Endothelial cell of umbilical vein (primary cell): ENCODE data around the gene RHCE. TPM values are rescaled to one million over a fixed set of nuclear protein-coding genes. Genes with fewer than 3 reads are reported as not detected.

ENCODE experiments used
- BruUV-seq: library from RNA; stranded (reverse); fragments of 400-500 nt; replicated peaks from 2 replicates; lab custom pipeline; 2021; lab: Mats Ljungman, UMichigan
- CTCF ChIA-PET: fragments of 300-600, 350-600 bp; sonication (Branson Sonifier 250); formaldehyde crosslinking; loops from one replicate; lab custom pipeline; 2021; ENCODE audit warnings: antibody characterized with exemption, inconsistent platforms; lab: Charles Lee
- POLR2A ChIA-PET: fragments of 300-600, 350-600 bp; sonication (Branson Sonifier 250); formaldehyde crosslinking; loops from one replicate; lab custom pipeline; 2021; ENCODE audit warnings: antibody characterized with exemption, inconsistent platforms; lab: Charles Lee
- DNase-seq: peaks from one replicate; pipeline ENCODE4 v3.0.0-alpha.2; 2011; ENCODE audit warnings: low read depth, low spot score
- FAIRE-seq: peaks from 2 replicates; lab custom pipeline; 2011; peaks lifted over from hg19 to GRCh38; lab: Jason Lieb, UNC
- H2AFZ ChIP-seq: 2 replicates; pipeline ENCODE4 v1.6.0; 2012; ENCODE audit warnings: low read depth, low read length, control low read depth, inconsistent platforms
- H3K27ac ChIP-seq: 2 replicates; pipeline ENCODE4 v1.5.1; 2011; ENCODE audit warnings: low read depth, mild to moderate bottlenecking, control low read depth, low read length, moderate library complexity; ENCODE audit not compliant: insufficient read depth
- H3K27me3 ChIP-seq, 2 experiments: 2 replicates each; pipeline versions ENCODE4 v1.6.0 to v1.6.1; 2011; ENCODE audit warnings: low read length in 2 of 2, mixed read lengths in 1 of 2; ENCODE audit not compliant: control insufficient read depth in 2 of 2, insufficient read depth in 2 of 2
- H3K36me3 ChIP-seq, 2 experiments: 2 replicates in 1 of 2; 3 replicates in 1 of 2; pipeline ENCODE4 v1.5.1; 2011; ENCODE audit warnings: low read length in 2 of 2, mild to moderate bottlenecking in 1 of 2, moderate library complexity in 1 of 2; ENCODE audit not compliant: control insufficient read depth in 2 of 2, insufficient read depth in 2 of 2; ENCODE audit errors: extremely low read depth in 1 of 2
- H3K4me1 ChIP-seq: 3 replicates; pipeline ENCODE4 v1.5.1; 2011; ENCODE audit warnings: mild to moderate bottlenecking, low read length; ENCODE audit not compliant: control insufficient read depth, insufficient read depth; ENCODE audit errors: extremely low read depth
- H3K4me2 ChIP-seq: 2 replicates; pipeline ENCODE4 v1.6.1; 2011; ENCODE audit warnings: low read length, control low read depth, mixed read lengths; ENCODE audit not compliant: insufficient read depth
- H3K4me3 ChIP-seq, 3 experiments: fragments of 200-600 bp in 1 of 3; sonication (generic), shearing (Covaris generic) in 1 of 3; replicated peaks in 1 of 3; 2 replicates each; pipeline ENCODE4 v1.5.1; 2011 to 2016; ENCODE audit warnings: control low read depth in 3 of 3, low read length in 3 of 3, mild to moderate bottlenecking in 2 of 3, inconsistent platforms in 1 of 3, low read depth in 1 of 3, moderate library complexity in 1 of 3; ENCODE audit not compliant: insufficient read depth in 1 of 3
- H3K79me2 ChIP-seq: 2 replicates; pipeline ENCODE4 v1.6.0; 2012; ENCODE audit warnings: low read length, inconsistent platforms; ENCODE audit not compliant: control insufficient read depth, insufficient read depth
- H3K9ac ChIP-seq: replicated peaks from 2 replicates; pipeline ENCODE3; 2011; ENCODE audit warnings: low read length, control low read depth; ENCODE audit not compliant: insufficient read depth; ENCODE audit errors: extremely low read depth
- H3K9me1 ChIP-seq: replicated peaks from 3 replicates; pipeline ENCODE4 v1.6.0; 2011; ENCODE audit warnings: mild to moderate bottlenecking, low read length; ENCODE audit not compliant: control insufficient read depth, insufficient read depth; ENCODE audit errors: extremely low read depth
- H3K9me3 ChIP-seq: replicated peaks from 2 replicates; pipeline ENCODE4 v1.5.1; 2012; ENCODE audit warnings: low read length, inconsistent platforms; ENCODE audit not compliant: control insufficient read depth, insufficient read depth
- H4K20me1 ChIP-seq: replicated peaks from 2 replicates; pipeline ENCODE3; 2011; ENCODE audit warnings: mild to moderate bottlenecking, low read length; ENCODE audit not compliant: control insufficient read depth, insufficient read depth; ENCODE audit errors: extremely low read depth
- EZH2 ChIP-seq: IDR thresholded peaks from 2 replicates; pipeline ENCODE4 v1.6.1; 2012; ENCODE audit warnings: borderline replicate concordance, low read depth, mild to moderate bottlenecking, moderate library complexity, low read length, inconsistent platforms; ENCODE audit not compliant: severe bottlenecking
- FOS ChIP-seq: IDR thresholded peaks from 2 replicates; pipeline ENCODE4 v1.6.1; 2011; ENCODE audit warnings: mild to moderate bottlenecking, low read length, moderate library complexity, borderline replicate concordance; ENCODE audit not compliant: insufficient read depth
- GATA2 ChIP-seq: IDR thresholded peaks from 2 replicates; pipeline ENCODE4 v1.7.0; 2011; ENCODE audit warnings: low read depth, mild to moderate bottlenecking, moderate library complexity, mixed read lengths, low read length; ENCODE audit not compliant: insufficient read length, insufficient read depth
- JUN ChIP-seq: IDR thresholded peaks from 2 replicates; pipeline ENCODE4 v1.6.1; 2011; ENCODE audit warnings: borderline replicate concordance, low read depth; ENCODE audit not compliant: insufficient read length, insufficient read depth
- MYC ChIP-seq: IDR thresholded peaks from one replicate; pipeline ENCODE4 v1.6.1; 2011; ENCODE audit warnings: mild to moderate bottlenecking, low read depth, low read length
- POLR2A ChIP-seq: IDR thresholded peaks from 2 replicates; pipeline ENCODE4 v1.6.1; 2012; ENCODE audit warnings: low read depth, mild to moderate bottlenecking, control low read depth, low read length
- POLR2AphosphoS5 ChIP-seq: IDR thresholded peaks from 2 replicates; pipeline ENCODE4 v1.6.1; 2012; ENCODE audit warnings: low read depth, mild to moderate bottlenecking, control low read depth, low read length, moderate library complexity; ENCODE audit not compliant: insufficient read depth
- dilution Hi-C: fragments of 300-500 bp; cut with MboI; formaldehyde crosslinking; loops from one replicate; pipeline ENCODE4 v1.15.0; 2019; ENCODE audit warnings: low sequenced_read_pairs; ENCODE audit not compliant: extremely low pct_ligation_motif_present
- intact Hi-C: fragments of 100-400 bp; cut with micrococcal nuclease; formaldehyde crosslinking; loops from one replicate; pipeline ENCODE4 v1.10.0; 2022
- polyA plus RNA-seq, 4 experiments: library from polyadenylated mRNA; depleted of rRNA in 3 of 4; stranded (reverse) in 3 of 4; unstranded in 1 of 4; fragments of >200 nt; gene quantifications; 2 replicates each; pipeline versions ENCODE4 v1.2.1 to v1.2.3, GENCODE V29; 2011 to 2012; ENCODE audit warnings: missing spikeins in 1 of 4
- total RNA-seq: library from RNA; stranded (reverse); gene quantifications from 2 replicates; pipeline ENCODE4 v1.2.3, GENCODE V29; 2021
- TF ChIP-seq, protein P1 (sequence below): IDR thresholded peaks from 2 replicates; pipeline ENCODE4 v1.6.1; 2011; ENCODE audit not compliant: insufficient read depth, insufficient read length
- TF ChIP-seq, protein P2 (sequence below), 2 donors: IDR thresholded peaks; 1 replicate in 1 of 2; 2 replicates in 1 of 2; pipeline ENCODE4 v1.5.1; 2011; ENCODE audit warnings: low read length in 2 of 2, mild to moderate bottlenecking in 2 of 2, moderate library complexity in 2 of 2, control low read depth in 1 of 2, inconsistent platforms in 1 of 2, low read depth in 1 of 2; ENCODE audit not compliant: insufficient read depth in 1 of 2; ENCODE audit errors: extremely low read depth in 1 of 2

RHCE gene
- total and polyA plus RNA-seq, 2 donors (not counting 3 experiments of a cell fraction or from before 2014, with no cell fraction given): 0.07 TPM; not detected in 1

DNA sequence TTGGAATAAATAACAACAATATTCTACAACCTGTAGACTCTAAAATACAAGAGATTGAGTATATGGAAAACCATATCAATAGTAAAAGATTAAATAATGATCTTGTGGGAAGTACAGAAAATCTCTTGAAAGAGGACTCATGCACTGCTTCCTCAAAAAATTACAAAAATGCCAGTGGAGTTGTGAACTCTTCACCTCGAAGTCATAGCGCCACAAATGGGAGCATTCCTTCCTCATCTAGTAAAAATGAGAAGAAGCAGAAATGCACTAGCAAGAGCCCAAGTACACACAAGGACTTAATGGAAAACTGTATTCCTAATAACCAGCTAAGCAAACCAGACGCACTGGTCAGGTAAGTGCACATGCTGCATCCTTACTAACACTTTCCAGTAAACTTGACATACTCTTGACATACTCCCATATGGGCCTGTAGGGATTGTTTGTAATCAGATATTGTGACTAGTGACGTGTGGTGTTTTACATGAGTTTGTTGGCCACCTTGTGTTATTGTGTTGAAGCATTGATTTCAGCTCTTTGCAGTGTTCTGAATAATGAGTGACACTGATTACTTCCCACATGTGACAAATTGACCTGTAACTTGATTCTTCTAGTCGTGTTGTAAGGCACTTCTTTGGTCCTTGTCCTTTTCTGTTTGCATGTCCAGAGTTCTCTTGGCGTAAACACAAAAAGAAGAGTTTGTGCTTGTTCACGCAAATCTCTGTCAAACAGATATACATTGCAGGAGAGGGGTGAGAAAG lies 38.1 kb upstream of the RHCE start:
- no peak overlapping the region for H3K4me3 ChIP-seq
- no peak for FAIRE-seq
- DNase-seq: no peak

DNA sequence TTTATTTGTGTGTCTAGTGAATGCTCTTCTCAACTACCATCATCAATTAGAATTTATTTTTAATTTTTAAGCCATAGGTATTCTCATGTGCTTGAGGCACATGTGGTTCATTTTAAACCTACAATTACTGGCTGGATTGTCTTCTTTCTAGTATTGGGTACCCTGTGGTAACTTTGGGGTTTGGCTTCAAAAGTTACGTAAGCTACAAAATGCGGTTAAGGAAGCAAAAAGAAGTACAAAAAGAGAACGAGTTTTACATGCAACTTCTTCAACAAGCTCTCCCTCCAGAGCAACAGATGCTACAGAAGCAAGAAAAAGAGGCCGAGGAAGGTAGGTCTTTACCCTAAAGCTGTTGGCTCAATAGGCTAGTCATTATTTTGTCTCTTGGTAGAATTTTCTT lies 35.9 kb upstream of the RHCE start:
- TF ChIP-seq POLR2AphosphoS5 (no peak), FOS (no peak), POLR2A (no peak), JUN (no peak), EZH2 (no peak), MYC (no peak), GATA2 (no peak)
- TF ChIP-seq, protein P1, sequence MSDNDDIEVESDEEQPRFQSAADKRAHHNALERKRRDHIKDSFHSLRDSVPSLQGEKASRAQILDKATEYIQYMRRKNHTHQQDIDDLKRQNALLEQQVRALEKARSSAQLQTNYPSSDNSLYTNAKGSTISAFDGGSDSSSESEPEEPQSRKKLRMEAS: no peak
- TF ChIP-seq, protein P2, sequence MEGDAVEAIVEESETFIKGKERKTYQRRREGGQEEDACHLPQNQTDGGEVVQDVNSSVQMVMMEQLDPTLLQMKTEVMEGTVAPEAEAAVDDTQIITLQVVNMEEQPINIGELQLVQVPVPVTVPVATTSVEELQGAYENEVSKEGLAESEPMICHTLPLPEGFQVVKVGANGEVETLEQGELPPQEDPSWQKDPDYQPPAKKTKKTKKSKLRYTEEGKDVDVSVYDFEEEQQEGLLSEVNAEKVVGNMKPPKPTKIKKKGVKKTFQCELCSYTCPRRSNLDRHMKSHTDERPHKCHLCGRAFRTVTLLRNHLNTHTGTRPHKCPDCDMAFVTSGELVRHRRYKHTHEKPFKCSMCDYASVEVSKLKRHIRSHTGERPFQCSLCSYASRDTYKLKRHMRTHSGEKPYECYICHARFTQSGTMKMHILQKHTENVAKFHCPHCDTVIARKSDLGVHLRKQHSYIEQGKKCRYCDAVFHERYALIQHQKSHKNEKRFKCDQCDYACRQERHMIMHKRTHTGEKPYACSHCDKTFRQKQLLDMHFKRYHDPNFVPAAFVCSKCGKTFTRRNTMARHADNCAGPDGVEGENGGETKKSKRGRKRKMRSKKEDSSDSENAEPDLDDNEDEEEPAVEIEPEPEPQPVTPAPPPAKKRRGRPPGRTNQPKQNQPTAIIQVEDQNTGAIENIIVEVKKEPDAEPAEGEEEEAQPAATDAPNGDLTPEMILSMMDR (IDR thresholded peaks at IDR 0.05; ENCODE audit: extremely low read depth in 1 of 2, insufficient read depth in 1 of 2, low read depth in 1 of 2, low read length in 2 of 2): no peak
- dilution Hi-C loops (no loop called here), intact Hi-C loops (no loop called here)
- H3K9ac ChIP-seq: no peak overlapping the region
- no peaks in the 10 kb centered on the region for H3K9me1 ChIP-seq
- no peak overlapping the region for H3K4me2 ChIP-seq
- BruUV-seq: no TSS peak
- H3K27ac ChIP-seq: no peak overlapping the region
- ChIA-PET CTCF (interaction anchor here (0.8 to 1.0 kb wide), 2 partner anchors 16 to 24 kb away, joined by 3 read pairs; no protein-coding TSS in a partner anchor), POLR2A (no interaction called here)
- no peak overlapping the region for H2AFZ ChIP-seq
- H3K79me2 ChIP-seq: peaks cover 2% of the 10 kb centered on the region
- no peaks in the 10 kb centered on the region for H3K9me3 ChIP-seq
- no peaks in the 10 kb centered on the region for H3K27me3 ChIP-seq
- no peaks in the 10 kb centered on the region for H4K20me1 ChIP-seq
- DNase-seq (no peak), FAIRE-seq (no peak)
- H3K4me1 ChIP-seq: peaks cover 2% of the 10 kb centered on the region
- peaks cover 4 to 5% of the 10 kb centered on the region in 2 experiments for H3K36me3 ChIP-seq
- no peak overlapping the region for H3K4me3 ChIP-seq

More for the DNA sequence above, 38.1 kb upstream of the RHCE start:
- POLR2A ChIA-PET: no interaction called here
- Histone ChIP-seq H3K4me1 (peaks cover 12% of the 10 kb centered on the region), H3K27me3 (no peaks in the 10 kb centered on the region), H3K9ac (no peak overlapping the region), H3K79me2 (peaks cover 5% of the 10 kb centered on the region), H3K36me3 (peaks cover 4 to 5% of the 10 kb centered on the region in 2 experiments), H4K20me1 (no peaks in the 10 kb centered on the region), H3K4me2 (no peak overlapping the region), H3K27ac (no peak overlapping the region), H3K9me1 (no peaks in the 10 kb centered on the region), H3K9me3 (no peaks in the 10 kb centered on the region), H2AFZ (no peak overlapping the region)
- dilution Hi-C loops (no loop called here), intact Hi-C loops (no loop called here)
- BruUV-seq: no TSS peak
- CTCF ChIA-PET: no interaction called here
- TF ChIP-seq EZH2 (no peak), GATA2 (no peak)
- TF ChIP-seq, protein P1: no peak
